GM23338 (cell line): ENCODE data around the gene EIF3K. TPM values are rescaled to one million over a fixed set of nuclear protein-coding genes. Genes with fewer than 3 reads are reported as not detected.

ENCODE experiments used
- ATAC-seq: fragments of 200-7000 bp; cut with Tn5 transposase; 3 replicates; pipeline ENCODE4 v1.9.1; 2020
- DNase-seq: peaks from one replicate; pipeline ENCODE4 v3.0.0-alpha.2; 2015; ENCODE audit warnings: low spot score
- H2AFZ ChIP-seq: fragments of 200-600 bp; sonication (generic); 2 replicates; pipeline ENCODE4 v1.8.0; 2016; ENCODE audit warnings: antibody characterized with exemption, mild to moderate bottlenecking, moderate library complexity
- H3F3A ChIP-seq: fragments of 200-600 bp; sonication (generic); replicated peaks from 2 replicates; pipeline ENCODE4 v1.8.0; 2017; ENCODE audit warnings: antibody characterized with exemption, mixed run types, low read depth
- H3K27ac ChIP-seq: fragments of 200-600 bp; sonication (generic); 2 replicates; pipeline ENCODE4 v1.6.1; 2016; ENCODE audit warnings: low read depth
- H3K27me3 ChIP-seq: fragments of 200-600 bp; sonication (generic); 2 replicates; pipeline ENCODE4 v1.8.0; 2016; ENCODE audit warnings: mild to moderate bottlenecking, mixed run types, moderate library complexity; ENCODE audit not compliant: insufficient read depth
- H3K36me3 ChIP-seq: fragments of 200-600 bp; sonication (generic); 2 replicates; pipeline ENCODE4 v1.8.0; 2016; ENCODE audit warnings: mild to moderate bottlenecking; ENCODE audit not compliant: insufficient read depth
- H3K4me1 ChIP-seq: fragments of 200-600 bp; sonication (generic); 2 replicates; pipeline ENCODE4 v1.8.0; 2016; ENCODE audit warnings: mild to moderate bottlenecking, moderate library complexity; ENCODE audit not compliant: insufficient read depth
- H3K4me2 ChIP-seq: fragments of 200-600 bp; sonication (generic); 2 replicates; pipeline ENCODE4 v1.7.1; 2017; ENCODE audit warnings: mixed run types
- H3K4me3 ChIP-seq: fragments of 200-600 bp; sonication (generic); 2 replicates; pipeline ENCODE4 v1.6.1; 2016; ENCODE audit warnings: mixed run types
- H3K79me2 ChIP-seq: fragments of 200-600 bp; sonication (generic); replicated peaks from 2 replicates; pipeline ENCODE4 v1.8.0; 2017; ENCODE audit warnings: mild to moderate bottlenecking; ENCODE audit not compliant: insufficient read depth
- H3K9me2 ChIP-seq: fragments of 200-600 bp; sonication (generic); 2 replicates; pipeline ENCODE4 v1.8.0; 2017; ENCODE audit not compliant: insufficient read depth
- H4K20me1 ChIP-seq: fragments of 200-600 bp; sonication (generic); replicated peaks from 2 replicates; pipeline ENCODE4 v1.8.0; 2017; ENCODE audit warnings: mild to moderate bottlenecking; ENCODE audit not compliant: insufficient read depth
- H3K27ac Mint-ChIP-seq: 2 replicates; pipeline ENCODE4 v1.8.0; 2020; ENCODE audit warnings: inconsistent platforms, mild to moderate bottlenecking, moderate library complexity, mixed read lengths
- H3K27me3 Mint-ChIP-seq: 3 replicates; pipeline ENCODE4 v1.8.0; 2022; ENCODE audit warnings: low read depth, mild to moderate bottlenecking, moderate library complexity, mixed read lengths, inconsistent platforms; ENCODE audit not compliant: insufficient read depth, poor library complexity
- H3K36me3 Mint-ChIP-seq: 3 replicates; pipeline ENCODE4 v1.8.0; 2021; ENCODE audit warnings: low read depth, mild to moderate bottlenecking, inconsistent platforms, moderate library complexity, mixed read lengths
- H3K4me1 Mint-ChIP-seq: 3 replicates; pipeline ENCODE4 v1.8.0; 2020; ENCODE audit warnings: mild to moderate bottlenecking, inconsistent platforms, mixed read lengths
- H3K4me3 Mint-ChIP-seq: 3 replicates; pipeline ENCODE4 v1.8.0; 2021; ENCODE audit warnings: moderate library complexity, mild to moderate bottlenecking, inconsistent platforms, mixed read lengths
- H3K9me3 Mint-ChIP-seq: 3 replicates; pipeline ENCODE4 v1.8.0; 2020; ENCODE audit warnings: moderate library complexity, mild to moderate bottlenecking, inconsistent platforms, mixed read lengths
- CREB1 ChIP-seq: fragments of 250-450 bp; sonication (Bioruptor Pico); IDR thresholded peaks from 2 replicates; pipeline ENCODE4 v1.5.0; 2020; ENCODE audit warnings: low read depth, mild to moderate bottlenecking, moderate library complexity
- CTCF ChIP-seq, 2 experiments: fragments of 200-600 bp in 1 of 2; sonication (generic) in 1 of 2; conservative IDR thresholded peaks; 2 replicates each; pipeline versions ENCODE4 v1.5.1 to v1.6.1; 2016 to 2017; ENCODE audit warnings: antibody characterized with exemption in 2 of 2, low read depth in 2 of 2, mild to moderate bottlenecking in 2 of 2, moderate library complexity in 1 of 2
- ETS1 ChIP-seq: IDR thresholded peaks from 2 replicates; pipeline ENCODE4 v1.6.1; 2016; ENCODE audit warnings: antibody characterized with exemption
- EZH2 ChIP-seq: fragments of 200-600 bp; sonication (generic); IDR thresholded peaks from one replicate; pipeline ENCODE4 v1.8.0; 2017; ENCODE audit warnings: antibody characterized with exemption, mild to moderate bottlenecking, low read depth; ENCODE audit not compliant: unreplicated experiment
- EZH2phosphoT487 ChIP-seq: fragments of 200-600 bp; sonication (generic); IDR thresholded peaks from one replicate; pipeline ENCODE4 v1.8.1; 2018; ENCODE audit warnings: antibody characterized with exemption; ENCODE audit not compliant: unreplicated experiment
- JUNB ChIP-seq: IDR thresholded peaks from one replicate; pipeline ENCODE4 v1.6.1; 2016; ENCODE audit warnings: antibody characterized with exemption; ENCODE audit not compliant: unreplicated experiment
- NANOG ChIP-seq: IDR thresholded peaks from 2 replicates; pipeline ENCODE4 v1.6.1; 2016; ENCODE audit warnings: antibody characterized with exemption, borderline replicate concordance
- POLR2AphosphoS5 ChIP-seq: IDR thresholded peaks from 2 replicates; pipeline ENCODE4 v1.6.1; 2016; ENCODE audit warnings: antibody characterized with exemption, low read depth
- STAT1 ChIP-seq: IDR thresholded peaks from one replicate; pipeline ENCODE4 v1.6.1; 2016; ENCODE audit warnings: antibody characterized with exemption; ENCODE audit not compliant: unreplicated experiment
- ZNF114 ChIP-seq: fragments of 250-450 bp; sonication (Bioruptor Pico); IDR thresholded peaks from 2 replicates; pipeline ENCODE4 v1.5.0; 2020; ENCODE audit warnings: mild to moderate bottlenecking, moderate library complexity
- ZNF331 ChIP-seq: fragments of 250-450 bp; sonication (Bioruptor Pico); IDR thresholded peaks from 2 replicates; pipeline ENCODE4 v1.5.0; 2020; ENCODE audit warnings: low read depth, mild to moderate bottlenecking, moderate library complexity
- polyA plus RNA-seq: library from polyadenylated mRNA; unstranded; fragments of >200 nt; fragmentation: Nextera tagmentation; extraction: Ambion mirVana; gene quantifications from 2 replicates; pipeline ENCODE4 v1.2.1, GENCODE V29; 2016
- total RNA-seq: library from RNA; depleted of rRNA; stranded (reverse); fragments of >200 nt; shearing (Covaris generic); gene quantifications from 2 replicates; pipeline ENCODE4 v1.2.3, GENCODE V29; 2014
- TF ChIP-seq, protein P1 (sequence below): IDR thresholded peaks from one replicate; pipeline ENCODE4 v1.6.1; 2018; ENCODE audit warnings: antibody characterized with exemption; ENCODE audit not compliant: unreplicated experiment
- TF ChIP-seq, protein P2 (sequence below): fragments of 250-450 bp; sonication (Bioruptor Pico); IDR thresholded peaks from 2 replicates; pipeline ENCODE4 v1.5.0; 2020; ENCODE audit warnings: mild to moderate bottlenecking, moderate library complexity

Gene EIF3K
- total and polyA plus RNA-seq, 2 experiments from 2014 or later: 226 to 509 TPM

DNA sequence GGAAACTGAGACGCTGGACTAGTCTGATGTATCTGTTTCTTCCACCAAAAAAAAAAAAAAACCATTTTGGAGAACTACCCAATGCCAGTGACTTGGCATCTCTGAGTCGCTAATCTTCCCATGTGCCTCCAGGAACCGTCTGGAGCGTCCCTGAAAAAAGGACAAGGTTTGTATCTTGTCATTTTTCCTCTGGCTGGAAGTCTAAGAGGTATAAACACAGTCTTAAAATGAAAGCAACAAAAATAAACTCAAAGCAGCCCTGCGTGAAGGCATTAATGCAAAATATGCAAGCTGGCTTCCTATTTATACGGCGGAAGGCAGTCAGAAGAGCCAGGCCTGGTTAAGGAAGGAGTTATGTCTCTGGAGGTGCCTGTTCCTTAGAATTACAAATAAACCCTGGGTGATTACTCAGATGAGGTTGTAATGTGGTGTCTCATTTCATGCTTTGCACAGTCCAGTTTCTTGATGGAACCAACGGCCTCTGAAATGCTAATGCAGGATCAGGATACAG is 48.7 kb downstream of the EIF3K start:
- Histone ChIP-seq H3F3A (peaks cover 13% of the 10 kb centered on the region), H3K9me2 (no peaks in the 10 kb centered on the region), H3K4me2 (peak overlapping the region; percentile 72), H3K4me3 (peak overlapping the region; percentile 3; the same call in 1 of the 2 replicates), H3K4me1 (peaks cover 82% of the 10 kb centered on the region), H3K36me3 (no peaks in the 10 kb centered on the region; the same call in 1 of the 2 replicates), H3K79me2 (peaks cover 92% of the 10 kb centered on the region), H2AFZ (no peak overlapping the region), H3K27ac (peak overlapping the region; percentile 99), H3K27me3 (no peaks in the 10 kb centered on the region), H4K20me1 (peaks cover 4% of the 10 kb centered on the region; the same call in 1 of the 2 replicates)
- H3K36me3 Mint-ChIP-seq: peaks cover 28% of the 10 kb centered on the region
- no peak for TF ChIP-seq EZH2phosphoT487
- no peak for TF ChIP-seq ZNF114 (CRISPR knock-in tag)
- TF ChIP-seq ETS1: no peak
- TF ChIP-seq, protein P1, sequence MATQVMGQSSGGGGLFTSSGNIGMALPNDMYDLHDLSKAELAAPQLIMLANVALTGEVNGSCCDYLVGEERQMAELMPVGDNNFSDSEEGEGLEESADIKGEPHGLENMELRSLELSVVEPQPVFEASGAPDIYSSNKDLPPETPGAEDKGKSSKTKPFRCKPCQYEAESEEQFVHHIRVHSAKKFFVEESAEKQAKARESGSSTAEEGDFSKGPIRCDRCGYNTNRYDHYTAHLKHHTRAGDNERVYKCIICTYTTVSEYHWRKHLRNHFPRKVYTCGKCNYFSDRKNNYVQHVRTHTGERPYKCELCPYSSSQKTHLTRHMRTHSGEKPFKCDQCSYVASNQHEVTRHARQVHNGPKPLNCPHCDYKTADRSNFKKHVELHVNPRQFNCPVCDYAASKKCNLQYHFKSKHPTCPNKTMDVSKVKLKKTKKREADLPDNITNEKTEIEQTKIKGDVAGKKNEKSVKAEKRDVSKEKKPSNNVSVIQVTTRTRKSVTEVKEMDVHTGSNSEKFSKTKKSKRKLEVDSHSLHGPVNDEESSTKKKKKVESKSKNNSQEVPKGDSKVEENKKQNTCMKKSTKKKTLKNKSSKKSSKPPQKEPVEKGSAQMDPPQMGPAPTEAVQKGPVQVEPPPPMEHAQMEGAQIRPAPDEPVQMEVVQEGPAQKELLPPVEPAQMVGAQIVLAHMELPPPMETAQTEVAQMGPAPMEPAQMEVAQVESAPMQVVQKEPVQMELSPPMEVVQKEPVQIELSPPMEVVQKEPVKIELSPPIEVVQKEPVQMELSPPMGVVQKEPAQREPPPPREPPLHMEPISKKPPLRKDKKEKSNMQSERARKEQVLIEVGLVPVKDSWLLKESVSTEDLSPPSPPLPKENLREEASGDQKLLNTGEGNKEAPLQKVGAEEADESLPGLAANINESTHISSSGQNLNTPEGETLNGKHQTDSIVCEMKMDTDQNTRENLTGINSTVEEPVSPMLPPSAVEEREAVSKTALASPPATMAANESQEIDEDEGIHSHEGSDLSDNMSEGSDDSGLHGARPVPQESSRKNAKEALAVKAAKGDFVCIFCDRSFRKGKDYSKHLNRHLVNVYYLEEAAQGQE: no peak
- TF ChIP-seq CREB1 (CRISPR knock-in tag): no peak
- TF ChIP-seq NANOG: no peak
- no peak for TF ChIP-seq JUNB
- TF ChIP-seq CTCF (conservative IDR thresholded peaks at IDR 0.05; ENCODE audit: low read depth in 2 of 2): no peak
- TF ChIP-seq, protein P2, sequence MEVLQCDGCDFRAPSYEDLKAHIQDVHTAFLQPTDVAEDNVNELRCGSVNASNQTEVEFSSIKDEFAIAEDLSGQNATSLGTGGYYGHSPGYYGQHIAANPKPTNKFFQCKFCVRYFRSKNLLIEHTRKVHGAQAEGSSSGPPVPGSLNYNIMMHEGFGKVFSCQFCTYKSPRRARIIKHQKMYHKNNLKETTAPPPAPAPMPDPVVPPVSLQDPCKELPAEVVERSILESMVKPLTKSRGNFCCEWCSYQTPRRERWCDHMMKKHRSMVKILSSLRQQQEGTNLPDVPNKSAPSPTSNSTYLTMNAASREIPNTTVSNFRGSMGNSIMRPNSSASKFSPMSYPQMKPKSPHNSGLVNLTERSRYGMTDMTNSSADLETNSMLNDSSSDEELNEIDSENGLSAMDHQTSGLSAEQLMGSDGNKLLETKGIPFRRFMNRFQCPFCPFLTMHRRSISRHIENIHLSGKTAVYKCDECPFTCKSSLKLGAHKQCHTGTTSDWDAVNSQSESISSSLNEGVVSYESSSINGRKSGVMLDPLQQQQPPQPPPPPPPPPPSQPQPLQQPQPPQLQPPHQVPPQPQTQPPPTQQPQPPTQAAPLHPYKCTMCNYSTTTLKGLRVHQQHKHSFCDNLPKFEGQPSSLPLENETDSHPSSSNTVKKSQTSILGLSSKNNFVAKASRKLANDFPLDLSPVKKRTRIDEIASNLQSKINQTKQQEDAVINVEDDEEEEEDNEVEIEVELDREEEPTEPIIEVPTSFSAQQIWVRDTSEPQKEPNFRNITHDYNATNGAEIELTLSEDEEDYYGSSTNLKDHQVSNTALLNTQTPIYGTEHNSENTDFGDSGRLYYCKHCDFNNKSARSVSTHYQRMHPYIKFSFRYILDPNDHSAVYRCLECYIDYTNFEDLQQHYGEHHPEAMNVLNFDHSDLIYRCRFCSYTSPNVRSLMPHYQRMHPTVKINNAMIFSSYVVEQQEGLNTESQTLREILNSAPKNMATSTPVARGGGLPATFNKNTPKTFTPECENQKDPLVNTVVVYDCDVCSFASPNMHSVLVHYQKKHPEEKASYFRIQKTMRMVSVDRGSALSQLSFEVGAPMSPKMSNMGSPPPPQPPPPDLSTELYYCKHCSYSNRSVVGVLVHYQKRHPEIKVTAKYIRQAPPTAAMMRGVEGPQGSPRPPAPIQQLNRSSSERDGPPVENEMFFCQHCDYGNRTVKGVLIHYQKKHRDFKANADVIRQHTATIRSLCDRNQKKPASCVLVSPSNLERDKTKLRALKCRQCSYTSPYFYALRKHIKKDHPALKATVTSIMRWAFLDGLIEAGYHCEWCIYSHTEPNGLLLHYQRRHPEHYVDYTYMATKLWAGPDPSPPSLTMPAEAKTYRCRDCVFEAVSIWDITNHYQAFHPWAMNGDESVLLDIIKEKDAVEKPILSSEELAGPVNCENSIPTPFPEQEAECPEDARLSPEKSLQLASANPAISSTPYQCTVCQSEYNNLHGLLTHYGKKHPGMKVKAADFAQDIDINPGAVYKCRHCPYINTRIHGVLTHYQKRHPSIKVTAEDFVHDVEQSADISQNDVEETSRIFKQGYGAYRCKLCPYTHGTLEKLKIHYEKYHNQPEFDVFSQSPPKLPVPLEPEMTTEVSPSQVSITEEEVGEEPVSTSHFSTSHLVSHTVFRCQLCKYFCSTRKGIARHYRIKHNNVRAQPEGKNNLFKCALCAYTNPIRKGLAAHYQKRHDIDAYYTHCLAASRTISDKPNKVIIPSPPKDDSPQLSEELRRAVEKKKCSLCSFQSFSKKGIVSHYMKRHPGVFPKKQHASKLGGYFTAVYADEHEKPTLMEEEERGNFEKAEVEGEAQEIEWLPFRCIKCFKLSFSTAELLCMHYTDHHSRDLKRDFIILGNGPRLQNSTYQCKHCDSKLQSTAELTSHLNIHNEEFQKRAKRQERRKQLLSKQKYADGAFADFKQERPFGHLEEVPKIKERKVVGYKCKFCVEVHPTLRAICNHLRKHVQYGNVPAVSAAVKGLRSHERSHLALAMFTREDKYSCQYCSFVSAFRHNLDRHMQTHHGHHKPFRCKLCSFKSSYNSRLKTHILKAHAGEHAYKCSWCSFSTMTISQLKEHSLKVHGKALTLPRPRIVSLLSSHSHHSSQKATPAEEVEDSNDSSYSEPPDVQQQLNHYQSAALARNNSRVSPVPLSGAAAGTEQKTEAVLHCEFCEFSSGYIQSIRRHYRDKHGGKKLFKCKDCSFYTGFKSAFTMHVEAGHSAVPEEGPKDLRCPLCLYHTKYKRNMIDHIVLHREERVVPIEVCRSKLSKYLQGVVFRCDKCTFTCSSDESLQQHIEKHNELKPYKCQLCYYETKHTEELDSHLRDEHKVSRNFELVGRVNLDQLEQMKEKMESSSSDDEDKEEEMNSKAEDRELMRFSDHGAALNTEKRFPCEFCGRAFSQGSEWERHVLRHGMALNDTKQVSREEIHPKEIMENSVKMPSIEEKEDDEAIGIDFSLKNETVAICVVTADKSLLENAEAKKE (CRISPR knock-in tag): no peak
- no peak for TF ChIP-seq ZNF331 (CRISPR knock-in tag)
- TF ChIP-seq STAT1: no peak
- no peak for TF ChIP-seq POLR2AphosphoS5
- TF ChIP-seq EZH2: no peak
- peak overlapping the region; percentile 30; the same call in 1 of the 3 replicates for H3K4me3 Mint-ChIP-seq
- peaks cover 90% of the 10 kb centered on the region for H3K4me1 Mint-ChIP-seq
- ATAC-seq: no peak
- peak overlapping the region; percentile 98 for H3K27ac Mint-ChIP-seq
- DNase-seq: no peak
- H3K27me3 Mint-ChIP-seq: peaks cover 34% of the 10 kb centered on the region
- H3K9me3 Mint-ChIP-seq: no peaks in the 10 kb centered on the region
